HepG2 (cell line): Measurements from ENCODE around the gene GLYATL1B. TPM values are rescaled to one million over a fixed set of nuclear protein-coding genes. Genes with fewer than 3 reads are reported as not detected.
A peak's percentile ranks its signal among the peaks of the same experiment; 100 is the strongest.

Experiments
- CENPT ChIP-seq: sonication (generic); formaldehyde crosslinking; IDR thresholded peaks from 2 replicates; pipeline ENCODE4 v1.8.0; 2022; ENCODE audit warnings: low read depth, mild to moderate bottlenecking, moderate library complexity, missing genetic modification reagents
- CREM ChIP-seq, 2 experiments: sonication (generic) in 1 of 2; formaldehyde crosslinking in 1 of 2; IDR thresholded peaks; 2 replicates each; pipeline versions ENCODE4 v1.4.0 to v1.6.1; 2016 to 2020; ENCODE audit warnings: antibody characterized with exemption in 1 of 2, mild to moderate bottlenecking in 1 of 2, missing genetic modification reagents in 1 of 2
- HIC2 ChIP-seq: sonication (generic); formaldehyde crosslinking; IDR thresholded peaks from 2 replicates; pipeline ENCODE4 v1.9.0; 2022; ENCODE audit warnings: low read depth, missing genetic modification reagents
- HMGA1 ChIP-seq: sonication (generic); formaldehyde crosslinking; conservative IDR thresholded peaks from 2 replicates; pipeline ENCODE4 v1.4.0; 2020; ENCODE audit warnings: missing genetic modification reagents
- ISL2 ChIP-seq: sonication (generic); formaldehyde crosslinking; IDR thresholded peaks from 2 replicates; pipeline ENCODE4 v1.5.0; 2020; ENCODE audit warnings: missing genetic modification reagents
- NR3C1 ChIP-seq: sonication (generic); formaldehyde crosslinking; IDR thresholded peaks from 2 replicates; pipeline ENCODE4 v1.4.0; 2020; ENCODE audit warnings: missing genetic modification reagents
- POLR2A ChIP-seq, 2 experiments: IDR thresholded peaks; 2 replicates each; pipeline ENCODE4 v1.6.1; 2011; ENCODE audit warnings: low read depth in 2 of 2, low read length in 2 of 2, mild to moderate bottlenecking in 1 of 2, moderate library complexity in 1 of 2; ENCODE audit not compliant: insufficient read depth in 1 of 2
- SMAD1 ChIP-seq: sonication (generic); formaldehyde crosslinking; IDR thresholded peaks from 2 replicates; pipeline ENCODE4 v1.4.0; 2020; ENCODE audit warnings: missing genetic modification reagents, low read depth, mild to moderate bottlenecking, borderline replicate concordance
- SRF ChIP-seq: IDR thresholded peaks from 2 replicates; pipeline ENCODE4 v1.6.1; 2011; ENCODE audit warnings: mild to moderate bottlenecking, low read depth, low read length, moderate library complexity
- STAT5B ChIP-seq: sonication (generic); formaldehyde crosslinking; IDR thresholded peaks from 2 replicates; pipeline ENCODE4 v1.4.0; 2020; ENCODE audit warnings: missing genetic modification reagents
- SUZ12 ChIP-seq: fragments of 150-350 bp; IDR thresholded peaks from 2 replicates; pipeline ENCODE4 v1.6.1; 2014; ENCODE audit warnings: low read depth, low read length
- U2AF2 ChIP-seq: fragments of 200-400 bp; formaldehyde crosslinking; IDR thresholded peaks from 2 replicates; pipeline ENCODE4 v1.6.1; 2017; ENCODE audit warnings: low read depth, mild to moderate bottlenecking, low read length
- ZC3H4 ChIP-seq: sonication (generic); formaldehyde crosslinking; IDR thresholded peaks from 2 replicates; pipeline ENCODE4 v1.4.0; 2020; ENCODE audit warnings: missing genetic modification reagents, borderline replicate concordance
- ZMYM2 ChIP-seq: sonication (generic); formaldehyde crosslinking; IDR thresholded peaks from 2 replicates; pipeline ENCODE4 v1.8.0; 2022; ENCODE audit warnings: mild to moderate bottlenecking, missing genetic modification reagents
- ZNF264 ChIP-seq: sonication (generic); formaldehyde crosslinking; IDR thresholded peaks from 2 replicates; pipeline ENCODE4 v1.4.0; 2020; ENCODE audit warnings: missing genetic modification reagents
- ZNF276 ChIP-seq: sonication (generic); formaldehyde crosslinking; IDR thresholded peaks from 2 replicates; pipeline ENCODE4 v1.4.0; 2020; ENCODE audit warnings: mild to moderate bottlenecking, low read depth, missing genetic modification reagents
- ZNF768 ChIP-seq: sonication (generic); formaldehyde crosslinking; IDR thresholded peaks from 2 replicates; pipeline ENCODE4 v1.4.0; 2020; ENCODE audit warnings: missing genetic modification reagents
- ZSCAN30 ChIP-seq: sonication (generic); formaldehyde crosslinking; IDR thresholded peaks from 2 replicates; pipeline ENCODE4 v1.5.0; 2020; ENCODE audit warnings: mild to moderate bottlenecking, missing genetic modification reagents
- polyA plus RNA-seq, 8 experiments: library from polyadenylated mRNA; depleted of rRNA in 3 of 8; stranded (reverse) in 7 of 8; unstranded in 1 of 8; fragments of >200 nt; fragmentation: Illumina TruSeq in 4 of 8; extraction: Trizol in 4 of 8; gene quantifications; 2 replicates each; pipeline versions ENCODE4 v1.2.1 to v1.2.3, GENCODE V29; 2011 to 2016; ENCODE audit warnings: low read depth in 4 of 8, missing spikeins in 1 of 8, mixed read lengths in 1 of 8; ENCODE audit not compliant: insufficient read depth in 1 of 8
- total RNA-seq, 5 experiments: library from RNA; depleted of rRNA; stranded (reverse); fragments of >200 nt; fragmentation: Illumina TruSeq; extraction: Trizol; gene quantifications; 2 replicates each; pipeline ENCODE4 v1.2.3, GENCODE V29; 2016; ENCODE audit warnings: low read depth in 1 of 5
- TF ChIP-seq, protein P1 (sequence below): sonication (generic); formaldehyde crosslinking; IDR thresholded peaks from 2 replicates; pipeline ENCODE4 v1.4.0; 2020; ENCODE audit warnings: low read depth, mild to moderate bottlenecking, missing genetic modification reagents
- TF ChIP-seq, protein P2 (sequence below): sonication (generic); formaldehyde crosslinking; conservative IDR thresholded peaks from 2 replicates; pipeline ENCODE4 v1.4.0; 2020; ENCODE audit warnings: missing genetic modification reagents
- TF ChIP-seq, protein P3 (sequence below): sonication (generic); formaldehyde crosslinking; IDR thresholded peaks from 2 replicates; pipeline ENCODE4 v1.8.0; 2022; ENCODE audit warnings: missing genetic modification reagents, low read depth, mild to moderate bottlenecking, borderline replicate concordance
- TF ChIP-seq, protein P4 (sequence below): IDR thresholded peaks from 2 replicates; pipeline ENCODE4 v1.6.1; 2016; ENCODE audit warnings: missing compliant biosample characterization, missing genetic modification reagents, borderline replicate concordance

GLYATL1B gene
- total and polyA plus RNA-seq, 2 of the 13 experiments (the other 11 are each of a cell fraction or from before 2014, with no cell fraction given) = not detected

- no peak for TF ChIP-seq HIC2 (CRISPR knock-in tag)
- TF ChIP-seq, protein P1, sequence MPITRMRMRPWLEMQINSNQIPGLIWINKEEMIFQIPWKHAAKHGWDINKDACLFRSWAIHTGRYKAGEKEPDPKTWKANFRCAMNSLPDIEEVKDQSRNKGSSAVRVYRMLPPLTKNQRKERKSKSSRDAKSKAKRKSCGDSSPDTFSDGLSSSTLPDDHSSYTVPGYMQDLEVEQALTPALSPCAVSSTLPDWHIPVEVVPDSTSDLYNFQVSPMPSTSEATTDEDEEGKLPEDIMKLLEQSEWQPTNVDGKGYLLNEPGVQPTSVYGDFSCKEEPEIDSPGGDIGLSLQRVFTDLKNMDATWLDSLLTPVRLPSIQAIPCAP = no peak
- no peak for TF ChIP-seq ZNF264
- TF ChIP-seq, protein P2, sequence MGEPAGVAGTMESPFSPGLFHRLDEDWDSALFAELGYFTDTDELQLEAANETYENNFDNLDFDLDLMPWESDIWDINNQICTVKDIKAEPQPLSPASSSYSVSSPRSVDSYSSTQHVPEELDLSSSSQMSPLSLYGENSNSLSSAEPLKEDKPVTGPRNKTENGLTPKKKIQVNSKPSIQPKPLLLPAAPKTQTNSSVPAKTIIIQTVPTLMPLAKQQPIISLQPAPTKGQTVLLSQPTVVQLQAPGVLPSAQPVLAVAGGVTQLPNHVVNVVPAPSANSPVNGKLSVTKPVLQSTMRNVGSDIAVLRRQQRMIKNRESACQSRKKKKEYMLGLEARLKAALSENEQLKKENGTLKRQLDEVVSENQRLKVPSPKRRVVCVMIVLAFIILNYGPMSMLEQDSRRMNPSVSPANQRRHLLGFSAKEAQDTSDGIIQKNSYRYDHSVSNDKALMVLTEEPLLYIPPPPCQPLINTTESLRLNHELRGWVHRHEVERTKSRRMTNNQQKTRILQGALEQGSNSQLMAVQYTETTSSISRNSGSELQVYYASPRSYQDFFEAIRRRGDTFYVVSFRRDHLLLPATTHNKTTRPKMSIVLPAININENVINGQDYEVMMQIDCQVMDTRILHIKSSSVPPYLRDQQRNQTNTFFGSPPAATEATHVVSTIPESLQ = no peak
- no peak for TF ChIP-seq CREM (IDR thresholded peaks at IDR 0.05)
- TF ChIP-seq CREM (CRISPR knock-in tag; IDR thresholded peaks at IDR 0.05) = no peak
- no peak for TF ChIP-seq ZMYM2
- TF ChIP-seq SUZ12 = no peak
- TF ChIP-seq POLR2A (IDR thresholded peaks at IDR 0.05; ENCODE audit: insufficient read depth in 1 of 2, low read depth in 2 of 2, low read length in 2 of 2) = no peak
- TF ChIP-seq SRF = no peak
- TF ChIP-seq U2AF2 = no peak
- TF ChIP-seq ZNF276 (CRISPR knock-in tag) = no peak; the same call in 1 of the 2 replicates
- TF ChIP-seq ZSCAN30 = no peak
- no peak for TF ChIP-seq HMGA1 (CRISPR knock-in tag)
- TF ChIP-seq NR3C1 (CRISPR knock-in tag) = no peak
- TF ChIP-seq ZNF768 (CRISPR knock-in tag) = peak; percentile 37; the same call in 1 of the 2 replicates
- 0 out of 2 replicates have a peak, but pooled peaks have one; percentile 39 for TF ChIP-seq SMAD1 (CRISPR knock-in tag)
- TF ChIP-seq CENPT = no peak
- TF ChIP-seq, protein P3, sequence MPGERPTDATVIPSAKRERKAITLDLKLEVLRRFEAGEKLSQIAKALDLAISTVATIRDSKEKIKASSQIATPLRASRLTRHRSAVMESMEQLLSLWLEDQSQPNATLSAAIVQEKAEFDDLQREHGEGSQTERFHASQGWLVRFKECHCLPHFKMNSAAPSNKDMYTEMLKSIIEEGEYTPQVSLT (CRISPR knock-in tag) = no peak
- no peak for TF ChIP-seq ZC3H4 (CRISPR knock-in tag)
- TF ChIP-seq, protein P4, sequence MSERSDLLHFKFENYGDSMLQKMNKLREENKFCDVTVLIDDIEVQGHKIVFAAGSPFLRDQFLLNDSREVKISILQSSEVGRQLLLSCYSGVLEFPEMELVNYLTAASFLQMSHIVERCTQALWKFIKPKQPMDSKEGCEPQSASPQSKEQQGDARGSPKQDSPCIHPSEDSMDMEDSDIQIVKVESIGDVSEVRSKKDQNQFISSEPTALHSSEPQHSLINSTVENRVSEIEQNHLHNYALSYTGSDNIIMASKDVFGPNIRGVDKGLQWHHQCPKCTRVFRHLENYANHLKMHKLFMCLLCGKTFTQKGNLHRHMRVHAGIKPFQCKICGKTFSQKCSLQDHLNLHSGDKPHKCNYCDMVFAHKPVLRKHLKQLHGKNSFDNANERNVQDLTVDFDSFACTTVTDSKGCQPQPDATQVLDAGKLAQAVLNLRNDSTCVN (CRISPR knock-in tag) = no peak
- TF ChIP-seq STAT5B = no peak
- TF ChIP-seq ISL2 (CRISPR knock-in tag) = no peak
Observed at GRCh38 chr11:59135648-59136461, 49.7 kb downstream of the GLYATL1B start (continued).
